ENCODE data around the gene ADGRG6.
A peak's percentile ranks its signal among the peaks of the same experiment; 100 is the strongest.

Gene ADGRG6

DNA sequence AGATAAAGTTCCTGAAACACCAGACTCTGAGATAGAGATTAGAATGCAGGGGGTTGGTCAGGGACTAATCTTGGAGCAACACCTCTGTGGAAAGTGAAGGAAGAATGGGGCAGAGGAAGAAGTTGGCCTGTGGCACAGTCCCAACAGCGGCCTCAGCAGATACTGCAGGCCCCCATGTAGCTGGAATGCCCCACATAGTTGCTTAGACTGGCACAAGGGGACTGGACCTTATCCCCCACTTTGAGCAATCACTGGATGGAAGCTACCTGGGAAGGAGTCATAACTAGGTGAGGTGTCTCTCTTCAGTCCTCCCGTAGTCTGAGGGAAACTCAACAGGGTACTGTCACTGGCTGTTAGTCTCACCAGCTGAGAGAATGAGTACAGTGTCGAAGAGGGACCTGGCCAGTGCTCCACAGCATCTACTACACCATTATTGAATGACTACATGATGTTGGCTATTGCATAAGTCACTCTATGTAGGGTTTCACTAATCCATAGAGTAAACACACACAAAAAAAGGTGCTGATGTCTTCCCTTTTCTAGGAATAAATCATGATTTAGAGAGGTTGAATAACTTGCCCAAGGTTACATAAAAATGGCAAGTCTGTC, 47.5 kb downstream of the ADGRG6 start:
- DNase-seq (ENCODE audit: low spot score) = peak; percentile 35

DNA sequence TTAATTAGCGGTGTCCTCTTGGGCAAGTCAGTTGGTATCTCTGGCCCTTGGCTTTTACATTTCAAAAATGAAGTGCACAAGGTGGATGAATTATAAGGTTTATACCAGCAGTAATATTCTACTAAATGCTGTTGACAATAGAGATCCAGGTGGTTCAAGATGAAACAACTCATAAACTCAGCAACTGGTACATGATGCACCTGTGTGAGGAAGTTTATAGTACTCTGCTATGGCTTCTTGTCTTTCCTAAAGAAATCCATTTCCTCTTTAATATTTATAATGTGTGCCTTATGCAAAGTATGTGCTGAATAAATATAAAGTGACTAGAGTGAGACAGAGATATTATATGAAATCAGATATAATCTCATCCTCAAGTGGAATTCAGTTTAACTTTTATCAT, 48.5 kb downstream of the ADGRG6 start:
- DNase-seq (ENCODE audit: low spot score) = no peak

DNA sequence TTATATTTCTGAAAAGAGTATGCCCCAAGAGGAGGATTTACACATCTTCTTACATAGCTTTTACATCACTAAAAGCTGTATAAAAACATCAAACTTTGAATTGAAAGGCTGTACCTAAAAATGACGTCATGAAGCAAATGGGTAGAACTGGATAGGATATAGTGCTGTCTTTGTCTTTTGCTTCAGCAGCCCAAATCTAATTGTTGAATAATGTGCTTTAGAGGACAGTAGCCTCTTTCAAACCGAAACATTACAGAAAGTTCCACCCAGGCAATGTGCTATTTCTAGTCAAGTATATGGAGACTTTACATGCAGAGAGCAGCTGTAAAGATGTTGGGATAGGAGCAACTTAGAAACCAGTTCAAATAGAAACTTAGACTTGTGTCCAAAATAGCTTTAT, 51.9 kb downstream of the ADGRG6 start:
- DNase-seq (ENCODE audit: low spot score) = no peak

DNA sequence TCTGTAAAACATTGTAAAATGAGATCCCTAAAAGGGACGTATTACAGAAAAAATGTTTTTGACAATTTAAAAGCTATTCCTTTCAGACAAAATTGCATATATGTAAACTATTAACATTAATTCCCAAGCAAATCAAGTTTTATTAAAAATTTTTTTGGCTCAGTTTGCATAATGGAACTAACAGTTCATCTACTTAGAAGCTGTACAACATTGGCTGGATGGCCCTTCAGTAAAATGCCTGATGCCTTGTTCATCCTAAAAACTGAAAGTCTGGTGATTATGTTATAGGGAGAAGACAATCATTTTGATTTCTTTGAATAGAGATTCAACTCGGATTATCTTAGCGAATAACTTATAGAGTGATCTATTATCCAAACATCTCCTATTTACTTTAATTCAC, 52.8 kb downstream of the ADGRG6 start:
- no peak for DNase-seq (ENCODE audit: low spot score)

DNA sequence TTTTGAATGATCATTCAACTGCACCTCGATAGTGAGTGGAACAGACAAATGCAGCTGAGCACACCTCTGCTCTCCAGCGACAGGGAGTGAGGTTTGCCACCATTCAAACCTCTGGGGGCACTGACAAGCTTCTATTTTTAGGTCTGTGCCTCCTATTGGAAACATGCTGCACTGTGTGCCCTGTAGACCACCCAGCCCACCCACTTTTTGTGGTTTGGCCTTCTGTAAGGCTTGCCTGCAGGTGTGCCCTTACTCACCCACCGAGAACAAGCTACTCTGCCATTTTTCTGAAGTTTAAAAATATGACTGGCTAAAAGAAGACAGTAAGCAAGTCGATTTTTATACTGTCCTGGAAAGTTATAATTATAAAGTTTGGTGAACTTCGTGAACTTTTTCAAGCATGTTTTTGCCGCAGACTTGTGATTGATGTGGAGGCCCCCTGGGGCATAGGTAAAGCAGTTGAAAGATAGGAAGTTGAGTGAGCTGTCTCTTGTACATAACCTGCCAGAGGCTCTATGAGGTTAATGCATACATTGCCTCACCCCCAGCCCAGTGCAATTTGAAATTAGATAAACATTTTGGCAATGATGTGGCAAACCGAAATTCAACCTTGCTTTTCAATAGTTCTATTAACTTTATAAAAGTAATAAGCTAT, 53.8 kb downstream of the ADGRG6 start:
- no peak for DNase-seq (ENCODE audit: low spot score)

DNA sequence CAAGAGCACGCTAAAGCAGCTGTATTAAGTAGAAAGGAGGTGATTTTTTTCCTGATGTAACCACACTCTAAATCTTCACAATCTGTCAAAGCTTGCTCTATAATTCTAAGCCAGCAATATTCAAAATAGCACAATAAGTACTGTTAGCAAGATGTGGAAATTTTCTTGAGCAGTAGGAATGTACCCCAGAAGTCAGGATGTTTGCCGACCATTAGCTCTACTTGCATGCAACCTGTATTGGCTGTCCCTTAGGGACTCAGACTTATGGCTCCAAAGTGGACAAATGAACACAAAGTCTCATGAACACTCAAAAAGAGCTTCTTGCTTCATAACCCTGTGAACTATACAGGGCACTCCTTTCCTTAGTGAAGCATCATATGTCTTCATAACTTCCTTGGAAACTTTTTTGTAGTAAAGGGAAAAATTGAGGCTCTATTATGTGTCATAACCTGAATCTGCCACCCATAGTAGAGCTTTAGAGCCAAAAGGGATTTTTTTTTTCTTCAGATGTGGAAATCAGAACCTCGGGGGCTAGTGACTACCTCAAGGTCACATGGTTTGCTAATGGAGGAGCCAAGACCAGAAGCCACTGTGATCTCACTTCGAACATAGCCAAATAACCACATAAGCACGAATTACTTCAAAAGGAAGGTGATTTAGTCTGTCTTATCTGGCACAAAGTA, 54.5 kb downstream of the ADGRG6 start:
- no peak for DNase-seq (ENCODE audit: low spot score)

DNA sequence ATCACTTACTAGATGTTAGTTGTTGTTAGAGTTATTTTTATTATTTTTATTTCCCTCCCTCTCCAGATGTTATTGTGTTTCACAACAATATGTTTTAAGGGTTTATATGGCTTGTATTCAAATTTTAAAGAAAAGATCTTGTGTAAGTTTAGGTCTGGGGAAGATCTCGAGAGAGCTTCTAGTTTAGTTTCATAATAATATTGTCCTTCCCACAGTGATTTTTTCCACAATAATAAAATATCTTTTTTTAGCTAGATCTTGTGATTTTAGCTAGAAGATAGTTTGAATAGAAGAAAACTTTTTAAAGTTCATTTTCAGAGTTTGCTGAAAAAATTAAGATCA, 55.0 kb downstream of the ADGRG6 start:
- DNase-seq (ENCODE audit: low spot score) = no peak

DNA sequence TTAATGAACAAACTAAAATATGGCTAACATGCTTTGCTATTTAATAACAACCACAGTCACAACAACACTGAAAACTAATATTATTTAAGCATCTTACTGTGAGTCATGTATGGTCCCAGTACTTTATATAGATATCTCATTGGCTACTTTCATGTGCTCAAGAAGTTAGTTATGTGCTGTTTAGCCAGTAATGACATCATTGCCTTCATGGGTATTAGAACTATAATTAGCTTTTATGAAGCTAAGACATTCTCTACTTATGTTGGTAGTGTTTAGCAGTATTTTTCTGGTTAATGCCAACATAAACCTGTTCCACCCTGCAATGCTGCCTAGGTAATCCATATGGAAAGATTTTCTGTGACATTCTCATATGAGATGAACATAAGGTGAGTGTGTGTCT, 56.1 kb downstream of the ADGRG6 start:
- DNase-seq (ENCODE audit: low spot score) = no peak

DNA sequence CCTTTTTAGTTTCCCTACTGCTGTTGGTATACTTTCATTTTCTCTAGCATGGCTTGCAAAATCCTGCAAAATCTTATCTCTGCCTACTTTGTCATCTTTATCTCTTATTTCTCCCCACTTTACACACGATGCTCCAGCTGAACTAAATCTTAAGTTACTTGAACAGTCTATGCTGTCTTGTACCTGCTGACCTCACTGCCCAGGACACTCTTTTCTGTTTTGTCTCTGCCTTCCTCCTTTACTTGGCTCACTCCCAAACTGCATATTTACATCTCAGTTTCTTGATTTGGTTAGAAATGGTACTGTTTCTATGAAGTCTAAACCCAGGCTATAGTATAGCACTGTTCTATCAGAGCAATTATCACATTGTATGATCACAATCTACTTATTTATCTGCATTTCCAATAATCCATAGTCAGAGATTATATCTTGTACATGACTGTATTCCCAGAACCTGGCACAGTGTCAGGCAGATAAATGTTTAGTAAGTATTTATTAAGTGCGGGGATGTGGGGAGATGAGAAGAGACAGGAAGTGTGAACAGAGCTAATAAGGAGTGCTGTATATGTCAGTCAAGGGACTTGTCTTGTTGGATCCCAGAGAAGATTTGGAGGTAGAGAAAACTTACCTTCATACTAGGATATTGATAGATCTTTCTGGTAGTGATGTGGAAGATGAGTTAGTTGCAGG, 57.6 kb downstream of the ADGRG6 start:
- no peak for DNase-seq (ENCODE audit: low spot score)

DNA sequence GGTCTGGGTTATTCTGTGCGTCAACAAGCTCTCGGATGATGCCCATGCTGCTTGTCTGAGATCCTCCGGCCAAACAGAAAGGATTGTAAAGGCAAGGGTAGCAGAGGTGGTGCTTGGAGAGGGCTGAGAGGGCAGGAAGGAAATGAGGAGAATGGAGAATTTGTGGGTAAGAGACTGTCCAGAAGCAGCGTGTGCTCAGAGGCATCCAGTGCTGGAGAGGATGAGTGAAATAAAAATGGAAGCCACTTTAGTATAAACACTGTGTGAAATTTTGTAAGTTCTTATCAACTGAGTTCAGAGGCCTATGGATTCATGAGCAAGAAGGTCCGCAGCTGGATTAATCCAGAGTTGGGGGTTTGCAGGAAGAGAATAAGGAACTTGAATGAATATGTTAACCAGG, 59.5 kb downstream of the ADGRG6 start:
- no peak for DNase-seq (ENCODE audit: low spot score)

DNA sequence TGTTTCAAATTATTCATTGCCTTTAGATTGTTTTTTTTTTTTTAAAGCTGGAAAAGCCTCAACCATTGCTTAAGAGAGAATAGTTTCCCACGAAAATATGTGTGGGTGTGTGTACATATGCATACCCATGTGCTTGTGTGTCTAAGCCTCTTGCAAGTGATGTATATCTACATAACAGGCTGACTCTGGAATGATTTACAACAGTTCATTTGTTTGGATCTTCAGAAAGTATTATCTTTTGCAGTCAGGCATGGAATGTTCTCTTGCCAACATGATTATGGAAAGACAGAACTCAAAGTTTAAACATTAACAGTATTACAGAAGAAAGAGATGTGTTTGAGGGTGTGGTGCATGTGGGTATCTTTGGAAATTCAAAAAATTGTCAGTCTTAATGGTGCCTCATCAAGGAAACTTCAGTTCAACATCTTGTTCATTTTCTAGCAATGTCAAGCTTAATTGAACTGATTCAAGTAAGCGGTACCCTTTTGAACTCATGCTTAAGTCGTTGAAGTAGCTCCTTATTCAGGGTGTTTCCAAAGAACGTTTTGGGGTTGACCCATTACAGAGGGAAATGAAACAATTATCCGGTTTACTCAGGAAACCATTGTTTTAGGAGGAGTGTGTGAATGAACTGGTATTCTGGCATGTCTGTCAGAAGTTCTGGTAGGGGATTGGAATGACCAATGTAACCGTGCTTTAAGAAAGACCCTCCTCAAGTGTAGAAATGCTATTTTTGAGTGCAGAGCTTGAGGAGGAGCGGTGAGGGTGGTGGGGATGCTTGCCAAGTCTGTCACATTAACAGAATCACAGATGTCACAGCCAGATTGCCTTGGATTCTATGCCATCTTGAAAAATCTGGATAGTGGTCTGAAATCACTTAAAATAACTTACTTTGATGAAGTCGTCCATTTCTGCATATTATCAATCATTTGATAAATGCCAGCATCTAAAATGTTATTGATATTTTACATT, 60.3 kb downstream of the ADGRG6 start:
- no peak for DNase-seq (ENCODE audit: low spot score)

DNA sequence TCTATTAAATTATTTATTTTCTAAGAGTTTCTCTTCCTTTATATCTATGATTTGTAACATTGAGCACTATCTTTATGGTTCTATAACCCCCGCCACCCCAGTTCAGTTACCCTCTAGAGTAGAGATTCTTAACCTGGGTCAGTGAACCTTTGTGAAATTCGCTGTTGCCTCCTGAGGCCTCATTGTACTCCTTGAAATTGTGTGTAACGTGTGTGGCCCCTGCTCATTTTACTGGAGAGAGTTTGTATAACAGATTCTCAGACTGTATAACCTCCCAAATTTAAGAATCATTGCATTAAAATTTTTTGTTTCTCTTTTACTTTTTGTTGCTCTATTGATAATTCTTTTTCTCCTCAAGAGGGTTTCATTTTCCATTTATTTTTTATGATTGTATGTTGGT, 65.3 kb downstream of the ADGRG6 start:
- DNase-seq (ENCODE audit: low spot score) = no peak

DNA sequence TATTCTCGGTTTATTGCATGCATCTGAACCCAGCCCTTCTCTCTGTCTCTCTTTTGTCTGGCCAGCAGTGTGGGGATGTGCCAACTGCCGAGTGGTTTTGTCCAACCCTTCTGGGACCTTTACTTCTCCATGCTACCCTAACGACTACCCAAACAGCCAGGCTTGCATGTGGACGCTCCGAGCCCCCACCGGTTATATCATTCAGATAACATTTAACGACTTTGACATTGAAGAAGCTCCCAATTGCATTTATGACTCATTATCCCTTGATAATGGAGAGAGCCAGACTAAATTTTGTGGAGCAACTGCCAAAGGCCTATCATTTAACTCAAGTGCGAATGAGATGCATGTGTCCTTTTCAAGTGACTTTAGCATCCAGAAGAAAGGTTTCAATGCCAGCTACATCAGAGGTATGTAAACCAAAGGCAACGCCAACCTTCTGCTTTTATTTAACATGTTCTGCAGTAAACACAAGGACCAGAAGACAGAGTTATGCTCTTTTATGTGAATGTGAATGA, 65.8 kb downstream of the ADGRG6 start:
- DNase-seq (ENCODE audit: low spot score) = no peak

DNA sequence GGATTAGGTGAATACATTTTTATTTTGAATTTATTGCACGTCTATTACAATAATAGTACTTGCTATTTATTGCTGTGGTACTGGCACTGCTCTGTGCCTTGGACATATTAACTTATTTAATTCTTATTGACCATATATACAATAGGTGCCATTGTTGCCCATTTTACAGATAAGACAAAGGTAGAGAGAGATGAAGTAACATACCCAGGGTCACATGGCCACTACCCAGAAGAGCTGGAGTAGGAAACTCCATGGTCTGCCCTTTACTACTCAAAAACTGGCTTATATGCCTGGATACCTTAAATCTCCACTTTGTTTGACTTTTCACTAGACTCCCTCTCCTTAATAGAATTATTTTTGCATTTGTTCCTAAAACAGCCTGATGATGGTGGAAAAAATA, 67.5 kb downstream of the ADGRG6 start:
- no peak for DNase-seq (ENCODE audit: low spot score)

DNA sequence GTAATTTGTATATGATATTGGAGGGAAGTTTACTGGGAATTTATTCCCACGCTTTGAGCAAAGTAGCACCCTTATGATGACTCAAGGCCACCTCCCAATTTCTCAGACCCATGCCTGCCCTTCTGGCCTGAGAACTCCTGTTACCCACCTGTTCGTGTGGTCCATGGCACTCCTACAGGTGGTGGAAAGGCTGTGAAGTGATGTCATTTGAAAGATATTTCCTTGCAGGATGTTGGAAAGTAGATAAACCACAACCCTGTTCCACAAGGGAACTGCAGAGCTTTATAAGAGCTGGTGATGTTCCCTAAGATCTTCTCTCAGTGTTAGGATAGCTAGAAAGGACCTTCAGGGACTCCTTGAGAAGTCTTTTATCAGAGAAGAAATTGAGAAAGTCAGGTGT, 70.5 kb downstream of the ADGRG6 start:
- DNase-seq (ENCODE audit: low spot score) = no peak

DNA sequence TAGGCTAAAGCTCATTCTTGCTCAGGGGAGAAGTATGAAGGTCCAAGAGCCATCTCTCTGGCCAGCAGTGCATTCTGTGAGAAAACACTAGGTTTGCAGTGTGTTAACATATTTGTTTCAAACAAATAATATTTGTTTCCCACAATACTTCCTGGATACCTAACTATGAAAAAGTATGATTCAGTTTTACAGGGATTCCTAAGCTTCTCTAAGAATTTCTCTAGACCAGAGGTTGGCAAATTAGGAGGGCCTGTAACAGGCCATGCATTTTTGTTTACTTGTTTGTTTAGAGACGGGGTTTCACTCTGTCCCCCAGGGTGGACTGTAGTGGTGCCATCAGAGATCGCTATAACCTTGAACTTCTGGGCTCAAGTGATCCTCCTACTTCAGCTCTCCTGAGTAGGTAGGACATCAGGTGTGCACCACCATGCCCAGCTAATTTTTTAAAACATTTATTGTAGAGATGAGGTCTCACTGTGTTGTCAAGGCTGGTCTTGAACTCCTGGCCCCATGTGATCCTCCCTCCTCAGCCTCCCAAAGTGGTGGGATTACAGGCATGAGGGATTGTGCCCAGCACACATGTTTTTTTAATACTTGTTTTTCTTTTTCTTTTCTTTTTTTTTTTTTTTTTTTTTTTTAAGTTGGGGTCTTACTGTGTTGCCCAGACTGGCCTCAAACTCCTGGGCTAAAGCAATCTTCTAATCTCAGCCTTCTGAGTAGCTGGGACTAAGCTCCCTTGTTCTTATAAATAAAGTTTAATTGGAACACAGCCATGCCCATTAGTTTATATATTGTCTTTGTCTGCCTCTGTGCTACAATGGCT, 71.7 kb downstream of the ADGRG6 start:
- no peak for DNase-seq (ENCODE audit: low spot score)

DNA sequence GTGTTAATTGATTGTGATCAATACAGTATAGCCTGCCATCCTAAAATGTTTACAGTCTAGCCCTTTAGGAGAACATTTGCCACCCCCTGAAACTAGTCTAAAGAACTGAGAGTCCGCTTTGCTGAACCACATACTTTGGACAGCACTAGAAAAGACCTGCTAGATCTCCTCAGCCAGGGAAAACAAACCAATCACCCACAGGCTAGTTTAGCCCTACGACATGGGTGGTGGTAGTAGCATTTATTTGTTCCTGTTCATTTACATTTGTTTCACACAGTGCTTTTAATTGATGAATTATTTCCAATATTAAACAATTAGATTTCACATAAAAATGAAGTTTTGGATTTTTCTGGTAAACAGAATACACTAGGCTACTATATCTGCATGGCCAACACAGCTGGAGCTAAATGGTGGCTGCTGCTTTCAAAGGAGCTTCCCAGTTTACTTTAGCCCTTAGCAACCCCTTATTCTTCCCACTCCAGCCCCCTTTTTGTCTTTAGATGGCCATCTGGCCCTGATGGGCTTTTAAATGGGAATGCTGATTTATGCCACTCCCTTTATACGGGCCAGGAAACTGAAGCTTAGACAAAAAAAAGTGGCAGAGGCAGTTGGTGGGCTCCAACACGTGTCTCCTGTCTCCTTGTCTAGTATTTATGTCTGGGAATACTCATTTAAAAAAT, 72.4 kb downstream of the ADGRG6 start:
- no peak for DNase-seq (ENCODE audit: low spot score)

DNA sequence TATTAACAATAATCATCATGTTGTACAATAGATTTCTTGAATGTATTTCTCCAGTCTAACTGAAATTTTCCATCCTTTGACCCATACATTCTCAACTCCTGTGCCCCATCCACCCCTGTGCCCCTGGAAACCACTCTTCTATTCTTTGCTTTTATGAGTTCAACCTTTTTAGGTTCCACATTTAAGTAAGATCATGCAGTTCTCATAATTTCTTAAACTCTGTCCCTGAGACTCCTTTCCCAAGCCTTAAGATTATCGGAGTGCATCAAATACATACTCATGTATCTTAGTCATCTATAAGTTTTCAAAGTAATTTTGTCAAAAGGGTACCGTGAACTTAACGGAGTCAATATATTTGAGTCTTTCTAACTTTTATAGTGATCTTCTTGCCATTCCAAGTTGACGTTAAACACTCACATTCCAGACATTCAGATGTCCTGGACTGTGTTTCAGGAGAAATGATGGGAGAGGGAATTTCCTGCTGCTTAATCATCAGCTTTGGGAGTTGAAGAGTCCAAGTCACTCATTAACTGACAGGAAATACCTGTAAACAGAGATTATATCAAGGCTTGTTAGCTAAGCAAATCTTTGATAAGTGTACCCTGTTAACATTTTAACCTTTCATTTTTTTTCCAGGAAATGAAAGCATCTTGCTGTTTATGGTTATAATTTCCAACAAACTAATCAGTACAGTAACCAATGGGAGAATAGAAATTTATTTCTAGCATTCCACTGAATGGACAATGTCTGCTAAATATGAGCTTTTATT, 73.3 kb downstream of the ADGRG6 start:
- DNase-seq (ENCODE audit: low spot score) = peak; percentile 42

DNA sequence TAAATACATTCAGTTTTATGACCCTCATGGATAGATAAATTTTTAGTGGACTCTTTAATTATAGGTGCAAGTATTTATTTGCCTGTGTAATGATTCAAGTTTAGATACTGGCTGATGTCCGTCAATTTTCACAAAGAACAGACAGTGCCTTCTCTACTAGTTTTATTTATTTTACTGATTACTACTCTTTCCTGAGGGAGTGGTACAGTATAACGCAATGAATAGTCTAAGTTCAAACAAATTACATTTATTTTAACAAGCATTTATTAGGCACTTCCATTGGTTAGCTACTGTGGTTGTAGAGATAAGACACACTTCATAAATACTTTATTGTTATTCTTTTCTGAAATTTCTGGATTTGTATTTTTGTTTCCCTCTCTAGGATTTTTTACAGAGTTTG, 74.3 kb downstream of the ADGRG6 start:
- DNase-seq (ENCODE audit: low spot score) = no peak
